ENCODE data around the gene LGSN. TPM values are rescaled to one million over a fixed set of nuclear protein-coding genes. Genes with fewer than 3 reads are reported as not detected.

Gene LGSN
- total RNA-seq, 1 experiment from 2014 or later: 0.30 TPM

DNA sequence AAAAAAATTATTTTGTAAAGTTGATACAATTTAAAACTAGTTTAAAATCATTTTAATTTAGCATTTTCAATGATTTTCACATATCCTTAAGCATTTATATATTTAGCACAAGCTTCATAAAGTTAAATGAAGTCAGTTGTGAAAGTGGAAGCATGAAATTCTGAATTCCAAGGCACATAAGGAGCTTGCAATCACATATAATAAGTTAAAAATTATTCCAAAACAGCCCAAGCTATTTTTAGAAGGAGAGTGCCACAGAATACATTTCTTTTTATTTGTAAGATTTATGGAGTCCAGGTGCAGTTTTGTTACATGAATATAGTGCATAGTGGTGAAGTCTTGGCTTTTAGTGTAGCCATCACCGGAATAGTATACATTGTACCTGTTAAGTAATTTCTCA, 3.2 kb upstream of the LGSN start:
- H3K27me3 ChIP-seq (ENCODE audit: insufficient read depth, low read length): no peaks in the 10 kb centered on the region
- no peaks in the 10 kb centered on the region for H3K4me1 ChIP-seq (ENCODE audit: control insufficient read depth in 1 of 2, insufficient read depth in 2 of 2, low read length in 2 of 2)
- no peak overlapping the region for H2AFZ ChIP-seq (ENCODE audit: low read depth, low read length, poor library complexity, severe bottlenecking)
- H3K4me3 ChIP-seq (replicated peaks in 1 of 2; ENCODE audit: low read depth in 1 of 2, low read length in 2 of 2): no peak overlapping the region
- RAD21 ChIA-PET (ENCODE audit: low non-redundant PET in 1 of 2, low total read pairs in 2 of 2, uncharacterized antibody in 2 of 2, unreplicated experiment in 2 of 2): no interaction called here
- TF ChIP-seq, protein P1, sequence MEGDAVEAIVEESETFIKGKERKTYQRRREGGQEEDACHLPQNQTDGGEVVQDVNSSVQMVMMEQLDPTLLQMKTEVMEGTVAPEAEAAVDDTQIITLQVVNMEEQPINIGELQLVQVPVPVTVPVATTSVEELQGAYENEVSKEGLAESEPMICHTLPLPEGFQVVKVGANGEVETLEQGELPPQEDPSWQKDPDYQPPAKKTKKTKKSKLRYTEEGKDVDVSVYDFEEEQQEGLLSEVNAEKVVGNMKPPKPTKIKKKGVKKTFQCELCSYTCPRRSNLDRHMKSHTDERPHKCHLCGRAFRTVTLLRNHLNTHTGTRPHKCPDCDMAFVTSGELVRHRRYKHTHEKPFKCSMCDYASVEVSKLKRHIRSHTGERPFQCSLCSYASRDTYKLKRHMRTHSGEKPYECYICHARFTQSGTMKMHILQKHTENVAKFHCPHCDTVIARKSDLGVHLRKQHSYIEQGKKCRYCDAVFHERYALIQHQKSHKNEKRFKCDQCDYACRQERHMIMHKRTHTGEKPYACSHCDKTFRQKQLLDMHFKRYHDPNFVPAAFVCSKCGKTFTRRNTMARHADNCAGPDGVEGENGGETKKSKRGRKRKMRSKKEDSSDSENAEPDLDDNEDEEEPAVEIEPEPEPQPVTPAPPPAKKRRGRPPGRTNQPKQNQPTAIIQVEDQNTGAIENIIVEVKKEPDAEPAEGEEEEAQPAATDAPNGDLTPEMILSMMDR (IDR thresholded peaks at IDR 0.05 in 2 of 3, conservative IDR thresholded peaks at IDR 0.05 in 1 of 3; ENCODE audit: borderline replicate concordance in 1 of 3, insufficient read depth in 1 of 3, low read depth in 2 of 3, low read length in 2 of 3): no peak
- TF ChIP-seq, protein P2, sequence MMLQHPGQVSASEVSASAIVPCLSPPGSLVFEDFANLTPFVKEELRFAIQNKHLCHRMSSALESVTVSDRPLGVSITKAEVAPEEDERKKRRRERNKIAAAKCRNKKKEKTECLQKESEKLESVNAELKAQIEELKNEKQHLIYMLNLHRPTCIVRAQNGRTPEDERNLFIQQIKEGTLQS (IDR thresholded peaks at IDR 0.05): no peak
- TF ChIP-seq SP1 (IDR thresholded peaks at IDR 0.05; ENCODE audit: low read depth) (no peak), POLR2A (IDR thresholded peaks at IDR 0.05; ENCODE audit: borderline replicate concordance, extremely low read depth, insufficient read depth, insufficient read length) (no peak), YY1 (IDR thresholded peaks at IDR 0.05; ENCODE audit: extremely low read depth, insufficient replicate concordance, low read depth, low read length) (no peak), ZFX (IDR thresholded peaks at IDR 0.05) (no peak), TCF7L2 (IDR thresholded peaks at IDR 0.05; ENCODE audit: borderline replicate concordance, extremely low read depth, insufficient read depth, insufficient read length) (no peak), JUND (IDR thresholded peaks at IDR 0.05) (no peak), ELF1 (IDR thresholded peaks at IDR 0.05; ENCODE audit: borderline replicate concordance, low read depth) (no peak), EGR1 (IDR thresholded peaks at IDR 0.05; ENCODE audit: low read depth) (no peak), CEBPB (IDR thresholded peaks at IDR 0.05; ENCODE audit: low read depth) (no peak), CBX3 (IDR thresholded peaks at IDR 0.05; ENCODE audit: low read depth) (no peak), EZH2 (IDR thresholded peaks at IDR 0.05) (no peak), SRF (IDR thresholded peaks at IDR 0.05; ENCODE audit: low read depth) (no peak)
- TF ChIP-seq, protein P3, sequence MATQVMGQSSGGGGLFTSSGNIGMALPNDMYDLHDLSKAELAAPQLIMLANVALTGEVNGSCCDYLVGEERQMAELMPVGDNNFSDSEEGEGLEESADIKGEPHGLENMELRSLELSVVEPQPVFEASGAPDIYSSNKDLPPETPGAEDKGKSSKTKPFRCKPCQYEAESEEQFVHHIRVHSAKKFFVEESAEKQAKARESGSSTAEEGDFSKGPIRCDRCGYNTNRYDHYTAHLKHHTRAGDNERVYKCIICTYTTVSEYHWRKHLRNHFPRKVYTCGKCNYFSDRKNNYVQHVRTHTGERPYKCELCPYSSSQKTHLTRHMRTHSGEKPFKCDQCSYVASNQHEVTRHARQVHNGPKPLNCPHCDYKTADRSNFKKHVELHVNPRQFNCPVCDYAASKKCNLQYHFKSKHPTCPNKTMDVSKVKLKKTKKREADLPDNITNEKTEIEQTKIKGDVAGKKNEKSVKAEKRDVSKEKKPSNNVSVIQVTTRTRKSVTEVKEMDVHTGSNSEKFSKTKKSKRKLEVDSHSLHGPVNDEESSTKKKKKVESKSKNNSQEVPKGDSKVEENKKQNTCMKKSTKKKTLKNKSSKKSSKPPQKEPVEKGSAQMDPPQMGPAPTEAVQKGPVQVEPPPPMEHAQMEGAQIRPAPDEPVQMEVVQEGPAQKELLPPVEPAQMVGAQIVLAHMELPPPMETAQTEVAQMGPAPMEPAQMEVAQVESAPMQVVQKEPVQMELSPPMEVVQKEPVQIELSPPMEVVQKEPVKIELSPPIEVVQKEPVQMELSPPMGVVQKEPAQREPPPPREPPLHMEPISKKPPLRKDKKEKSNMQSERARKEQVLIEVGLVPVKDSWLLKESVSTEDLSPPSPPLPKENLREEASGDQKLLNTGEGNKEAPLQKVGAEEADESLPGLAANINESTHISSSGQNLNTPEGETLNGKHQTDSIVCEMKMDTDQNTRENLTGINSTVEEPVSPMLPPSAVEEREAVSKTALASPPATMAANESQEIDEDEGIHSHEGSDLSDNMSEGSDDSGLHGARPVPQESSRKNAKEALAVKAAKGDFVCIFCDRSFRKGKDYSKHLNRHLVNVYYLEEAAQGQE (IDR thresholded peaks at IDR 0.05; ENCODE audit: low read depth): no peak
- no peaks in the 10 kb centered on the region for H3K36me3 ChIP-seq (ENCODE audit: control insufficient read depth in 1 of 2, insufficient read depth in 2 of 2, low read length in 2 of 2)
- H3K9me2 ChIP-seq (ENCODE audit: insufficient read depth): no peaks in the 10 kb centered on the region
- CTCF ChIA-PET: no interaction called here
- no peak overlapping the region for H3K9ac ChIP-seq (ENCODE audit: low read length)
- ATAC-seq: no peak
- no peaks in the 10 kb centered on the region for H3K9me3 ChIP-seq (ENCODE audit: control insufficient read depth in 1 of 2, insufficient read depth in 1 of 2, low read depth in 1 of 2, low read length in 2 of 2)
- H4K20me1 ChIP-seq (ENCODE audit: insufficient read depth): no peaks in the 10 kb centered on the region
- no peak overlapping the region for H3K4me2 ChIP-seq (ENCODE audit: low read length)
- intact Hi-C loops (cut with micrococcal nuclease): no loop called here
- no peak overlapping the region for H3K27ac ChIP-seq (ENCODE audit: low read depth, low read length)
- POLR2A ChIA-PET: no interaction called here
- no peak for DNase-seq (ENCODE audit: low read depth, low spot score)
- no peaks in the 10 kb centered on the region for H3K79me2 ChIP-seq (ENCODE audit: insufficient read depth, low read length)
- BruUV-seq (replicated peaks): no TSS peak

All from HCT116 (cell line).